ENCODE results near the gene ITM2C.

The ITM2C gene

DNA sequence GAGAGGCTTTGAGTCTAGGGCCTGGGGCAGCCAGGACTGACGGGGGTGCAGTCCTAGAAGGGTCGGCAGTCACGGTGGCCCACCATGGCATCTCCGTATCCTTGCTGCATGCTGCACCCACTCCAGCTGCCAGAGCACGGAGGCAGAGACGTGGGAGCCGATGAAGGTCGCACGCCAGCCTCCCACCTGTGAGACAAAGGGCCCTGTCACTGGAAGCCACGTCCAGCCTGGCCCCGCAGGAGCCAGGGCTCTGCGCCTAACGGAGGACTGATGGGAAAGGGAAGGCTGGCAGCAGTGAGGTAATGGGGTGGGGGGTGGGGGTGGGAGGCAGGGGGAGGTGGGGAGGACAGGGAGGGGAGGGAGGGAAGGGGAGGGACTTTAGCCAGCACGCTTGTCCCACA, 21.9 kb downstream of the ITM2C start:
- H3K27me3 ChIP-seq, result peaks cover 0 to 13% of the 10 kb centered on the region in 2 donors
- TF ChIP-seq, protein P1, sequence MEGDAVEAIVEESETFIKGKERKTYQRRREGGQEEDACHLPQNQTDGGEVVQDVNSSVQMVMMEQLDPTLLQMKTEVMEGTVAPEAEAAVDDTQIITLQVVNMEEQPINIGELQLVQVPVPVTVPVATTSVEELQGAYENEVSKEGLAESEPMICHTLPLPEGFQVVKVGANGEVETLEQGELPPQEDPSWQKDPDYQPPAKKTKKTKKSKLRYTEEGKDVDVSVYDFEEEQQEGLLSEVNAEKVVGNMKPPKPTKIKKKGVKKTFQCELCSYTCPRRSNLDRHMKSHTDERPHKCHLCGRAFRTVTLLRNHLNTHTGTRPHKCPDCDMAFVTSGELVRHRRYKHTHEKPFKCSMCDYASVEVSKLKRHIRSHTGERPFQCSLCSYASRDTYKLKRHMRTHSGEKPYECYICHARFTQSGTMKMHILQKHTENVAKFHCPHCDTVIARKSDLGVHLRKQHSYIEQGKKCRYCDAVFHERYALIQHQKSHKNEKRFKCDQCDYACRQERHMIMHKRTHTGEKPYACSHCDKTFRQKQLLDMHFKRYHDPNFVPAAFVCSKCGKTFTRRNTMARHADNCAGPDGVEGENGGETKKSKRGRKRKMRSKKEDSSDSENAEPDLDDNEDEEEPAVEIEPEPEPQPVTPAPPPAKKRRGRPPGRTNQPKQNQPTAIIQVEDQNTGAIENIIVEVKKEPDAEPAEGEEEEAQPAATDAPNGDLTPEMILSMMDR (IDR thresholded peaks at IDR 0.05), result no peak
- no peaks in the 10 kb centered on the region for H3K9me3 ChIP-seq
- no peaks in the 10 kb centered on the region for H3K36me3 ChIP-seq
- no peak overlapping the region for H3K4me3 ChIP-seq
- intact Hi-C loops (cut with DNase I; ENCODE audit: low total_unique reads), result no loop called here
- H3K4me1 ChIP-seq, result no peaks in the 10 kb centered on the region
- no peak overlapping the region for H3K27ac ChIP-seq
- DNase-seq, result no peak

- no peak for DNase-seq
- intact Hi-C loops (cut with DNase I; ENCODE audit: low total_unique reads), result no loop called here
- Histone ChIP-seq H3K4me3 (no peak overlapping the region), H3K27me3 (peaks cover 0 to 13% of the 10 kb centered on the region in 2 donors), H3K27ac (no peak overlapping the region), H3K4me1 (no peaks in the 10 kb centered on the region), H3K9me3 (peaks cover 0 to 2% (median 0%) of the 10 kb centered on the region in 3 donors), H3K36me3 (no peaks in the 10 kb centered on the region)
- TF ChIP-seq, protein P1 (IDR thresholded peaks at IDR 0.05), result no peak
Observed at GRCh38 chr2:230887342-230887741, 22.6 kb downstream of the ITM2C start.

DNA sequence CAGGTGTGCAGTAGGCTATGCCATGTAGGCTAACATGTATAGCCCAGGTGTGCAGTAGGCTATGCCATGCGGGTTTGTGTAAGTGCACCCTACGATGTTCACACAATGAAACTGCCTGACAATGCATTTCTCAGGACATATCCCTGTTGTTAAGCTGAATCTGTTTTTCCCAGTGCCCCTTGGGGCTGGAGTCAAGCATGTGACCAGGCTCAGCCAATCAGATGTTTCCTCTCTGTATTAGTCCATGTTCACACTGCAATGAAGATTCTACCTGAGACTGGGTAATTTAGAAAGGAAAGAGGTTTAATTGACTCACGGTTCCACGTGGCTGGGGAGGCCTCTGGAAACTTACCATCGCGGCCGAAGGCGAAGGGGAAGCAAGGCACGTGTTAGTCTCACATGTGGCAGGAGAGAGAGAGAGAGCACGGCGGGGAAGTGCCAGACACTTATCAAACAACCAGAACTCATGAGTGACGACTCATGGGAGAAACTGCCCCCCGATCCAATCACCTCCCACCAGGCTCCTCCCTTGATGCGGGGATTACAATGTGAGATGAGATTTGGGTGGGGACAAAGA, 24.2 kb downstream of the ITM2C start:
- H3K4me1 ChIP-seq, result no peaks in the 10 kb centered on the region
- no peaks in the 10 kb centered on the region for H3K36me3 ChIP-seq
- intact Hi-C loops (cut with DNase I; ENCODE audit: low total_unique reads), result no loop called here
- DNase-seq, result no peak
- no peak overlapping the region for H3K27ac ChIP-seq
- TF ChIP-seq, protein P1 (IDR thresholded peaks at IDR 0.05), result no peak
- H3K4me3 ChIP-seq, result no peak overlapping the region
- H3K27me3 ChIP-seq, result peaks cover 0 to 26% of the 10 kb centered on the region in 2 donors
- peaks cover 0 to 5% (median 0%) of the 10 kb centered on the region in 3 donors for H3K9me3 ChIP-seq

GRCh38 chr2:230889911-230890601, 25.3 kb downstream of the ITM2C start:
- TF ChIP-seq, protein P1 (IDR thresholded peaks at IDR 0.05), result no peak
- intact Hi-C loops (cut with DNase I; ENCODE audit: low total_unique reads), result no loop called here
- Histone ChIP-seq H3K4me3 (no peak overlapping the region), H3K27ac (no peak overlapping the region), H3K27me3 (peaks cover 0 to 26% of the 10 kb centered on the region in 2 donors), H3K4me1 (no peaks in the 10 kb centered on the region), H3K36me3 (no peaks in the 10 kb centered on the region), H3K9me3 (peaks cover 0 to 5% (median 0%) of the 10 kb centered on the region in 3 donors)
- no peak for DNase-seq

DNA sequence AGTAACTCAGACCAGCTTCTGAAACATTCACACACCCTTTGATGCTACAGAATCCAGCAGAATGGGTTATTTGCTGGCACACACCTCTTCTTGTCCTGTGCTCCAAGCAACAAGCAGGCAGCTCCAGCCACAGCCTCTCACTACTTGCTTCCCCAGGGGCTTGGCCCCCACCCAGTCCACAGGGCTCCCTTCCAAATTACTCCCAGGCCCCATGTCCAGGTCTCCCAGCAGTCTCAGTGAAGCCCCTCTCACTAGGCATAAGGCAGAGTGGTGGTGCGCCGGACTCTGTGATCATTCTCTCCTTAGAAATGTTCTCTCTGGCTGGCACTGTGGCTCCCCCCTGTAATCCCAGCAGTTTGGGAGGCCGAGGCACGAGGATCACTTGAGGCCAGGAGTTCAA, 25.9 kb downstream of the ITM2C start:
- peaks cover 0 to 5% (median 0%) of the 10 kb centered on the region in 3 donors for H3K9me3 ChIP-seq
- intact Hi-C loops (cut with DNase I; ENCODE audit: low total_unique reads), result no loop called here
- H3K27me3 ChIP-seq, result peaks cover 0 to 30% of the 10 kb centered on the region in 2 donors
- H3K27ac ChIP-seq, result no peak overlapping the region
- H3K4me3 ChIP-seq, result no peak overlapping the region
- TF ChIP-seq, protein P1 (IDR thresholded peaks at IDR 0.05), result no peak
- H3K4me1 ChIP-seq, result no peaks in the 10 kb centered on the region
- H3K36me3 ChIP-seq, result no peaks in the 10 kb centered on the region
- DNase-seq, result no peak

Data from tibial artery (tissue), 4 donors.